Activated CD8-positive, alpha-beta memory T cell treated with anti-CD3 and anti-CD28 coated beads, Interleukin-2, amount 50 U/mL, for 1 hour (primary cell): ENCODE measurements around the gene TSPAN5.

Source experiments
- DNase-seq: peaks from one replicate; pipeline ENCODE4 v3.0.0-alpha.2; 2020; ENCODE audit errors: extremely low read depth

The TSPAN5 gene

GRCh38 chr4:98673288-98673644 is 14.9 kb upstream of the TSPAN5 start:
- no peak for DNase-seq

- no peak for DNase-seq
Measured at GRCh38 chr4:98672583-98673287, 14.3 kb upstream of the TSPAN5 start.

GRCh38 chr4:98671131-98671530 is 12.7 kb upstream of the TSPAN5 start:
- DNase-seq: no peak

- no peak for DNase-seq
Measured at GRCh38 chr4:98670186-98670585, 11.8 kb upstream of the TSPAN5 start.

GRCh38 chr4:98669577-98669976 is 11.2 kb upstream of the TSPAN5 start:
- DNase-seq: no peak

GRCh38 chr4:98664959-98665358 is 6.5 kb upstream of the TSPAN5 start:
- DNase-seq: no peak

- peak; percentile 42 for DNase-seq
Measured at GRCh38 chr4:98663226-98664006, 5.0 kb upstream of the TSPAN5 start.

GRCh38 chr4:98662626-98663225 is 4.3 kb upstream of the TSPAN5 start:
- peak; percentile 23 for DNase-seq

GRCh38 chr4:98662055-98662453 is 3.6 kb upstream of the TSPAN5 start:
- DNase-seq: no peak

- no peak for DNase-seq
Measured at GRCh38 chr4:98661371-98662054, 3.1 kb upstream of the TSPAN5 start.

- no peak for DNase-seq
Measured at GRCh38 chr4:98659741-98660462, 1.5 kb upstream of the TSPAN5 start.

- no peak for DNase-seq
Measured at GRCh38 chr4:98659106-98659592, 738 bp upstream of the TSPAN5 start.

GRCh38 chr4:98657531-98658286 is 702 bp downstream of the TSPAN5 start:
- no peak for DNase-seq

- DNase-seq: no peak
Measured at GRCh38 chr4:98656886-98657285, 1.5 kb downstream of the TSPAN5 start.

GRCh38 chr4:98656443-98656842 is 2.0 kb downstream of the TSPAN5 start:
- no peak for DNase-seq

GRCh38 chr4:98653890-98654867 is 4.2 kb downstream of the TSPAN5 start:
- no peak for DNase-seq

GRCh38 chr4:98652996-98653395 is 5.4 kb downstream of the TSPAN5 start:
- DNase-seq: no peak

- no peak for DNase-seq
Measured at GRCh38 chr4:98648602-98649001, 9.8 kb downstream of the TSPAN5 start.

GRCh38 chr4:98646422-98646821 is 12.0 kb downstream of the TSPAN5 start:
- no peak for DNase-seq

GRCh38 chr4:98645527-98645926 is 12.9 kb downstream of the TSPAN5 start:
- no peak for DNase-seq
